HL-60/S4 treated with phorbol 12-myristate 13-acetate at 8.2 ng/mL for 4 days and 3 days (cell line): ENCODE data around the gene MUC4.
"Not testable (repeated sequence)": the region's sequence is repeated elsewhere in the genome, so short reads cannot be mapped to it uniquely, and the experiment has no call there.

Experiments
- in situ Hi-C: fragments of 300-500 bp; cut with MboI; formaldehyde crosslinking; loops from 2 replicates; pipeline ENCODE4 v1.15.0; 2022; ENCODE audit warnings: low sequenced_read_pairs

The MUC4 gene

DNA sequence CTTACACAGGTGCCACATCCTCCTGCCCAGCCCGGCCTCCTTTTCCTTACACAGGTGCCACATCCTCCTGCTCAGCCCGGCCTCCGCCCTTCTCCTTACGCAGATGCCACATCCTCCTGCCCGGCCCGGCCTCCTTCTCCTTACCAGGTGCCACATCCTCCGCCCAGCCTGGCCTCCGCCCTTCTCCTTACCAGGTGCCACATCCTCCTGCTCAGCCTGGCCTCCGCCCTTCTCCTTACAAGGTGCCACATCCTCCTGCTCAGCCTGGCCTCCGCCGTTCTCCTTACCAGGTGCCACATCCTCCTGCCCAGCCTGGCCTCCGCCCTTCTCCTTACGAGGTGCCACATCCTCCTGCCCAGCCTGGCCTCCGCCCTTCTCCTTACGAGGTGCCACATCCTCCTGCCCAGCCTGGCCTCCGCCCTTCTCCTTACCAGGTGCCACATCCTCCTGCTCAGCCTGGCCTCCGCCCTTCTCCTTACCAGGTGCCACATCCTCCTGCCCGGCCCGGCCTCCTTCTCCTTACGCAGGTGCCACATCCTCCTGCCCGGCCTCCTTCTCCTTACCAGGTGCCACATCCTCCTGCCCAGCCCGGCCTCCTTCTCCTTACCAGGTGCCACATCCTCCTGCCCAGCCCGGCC lies 4.7 kb upstream of the MUC4 start:
- in situ Hi-C loops: not testable (repeated sequence)

DNA sequence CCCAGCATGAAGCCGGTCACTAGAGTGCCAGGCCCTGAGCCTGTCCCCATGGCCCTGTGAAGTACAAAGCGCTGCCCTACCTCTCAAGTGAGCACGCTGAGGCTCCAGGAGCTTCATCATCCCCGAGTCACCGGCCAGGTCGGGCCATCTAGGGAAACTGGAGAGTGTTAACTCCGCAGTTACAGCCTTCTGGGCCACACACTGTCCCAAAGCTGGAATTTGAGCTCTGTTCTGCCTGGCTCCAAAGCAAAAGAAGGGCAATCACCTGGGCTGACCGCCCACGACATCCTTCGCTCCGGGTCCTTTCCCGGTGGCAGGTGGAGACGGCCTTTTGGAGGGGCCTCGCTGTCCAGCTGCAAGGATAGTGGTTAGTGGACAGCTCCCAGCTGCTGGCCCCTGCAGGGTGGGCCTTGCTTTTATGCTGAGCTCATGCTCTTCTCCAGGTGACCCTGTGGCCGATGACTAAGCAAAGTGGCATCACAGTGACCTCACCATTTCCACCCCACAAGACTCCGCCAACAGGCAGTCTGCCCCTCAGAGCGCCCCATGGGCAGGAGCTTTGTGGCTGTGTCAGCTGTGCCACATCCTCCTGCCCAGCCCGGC lies 3.5 kb upstream of the MUC4 start:
- in situ Hi-C loops: no loop called here

DNA sequence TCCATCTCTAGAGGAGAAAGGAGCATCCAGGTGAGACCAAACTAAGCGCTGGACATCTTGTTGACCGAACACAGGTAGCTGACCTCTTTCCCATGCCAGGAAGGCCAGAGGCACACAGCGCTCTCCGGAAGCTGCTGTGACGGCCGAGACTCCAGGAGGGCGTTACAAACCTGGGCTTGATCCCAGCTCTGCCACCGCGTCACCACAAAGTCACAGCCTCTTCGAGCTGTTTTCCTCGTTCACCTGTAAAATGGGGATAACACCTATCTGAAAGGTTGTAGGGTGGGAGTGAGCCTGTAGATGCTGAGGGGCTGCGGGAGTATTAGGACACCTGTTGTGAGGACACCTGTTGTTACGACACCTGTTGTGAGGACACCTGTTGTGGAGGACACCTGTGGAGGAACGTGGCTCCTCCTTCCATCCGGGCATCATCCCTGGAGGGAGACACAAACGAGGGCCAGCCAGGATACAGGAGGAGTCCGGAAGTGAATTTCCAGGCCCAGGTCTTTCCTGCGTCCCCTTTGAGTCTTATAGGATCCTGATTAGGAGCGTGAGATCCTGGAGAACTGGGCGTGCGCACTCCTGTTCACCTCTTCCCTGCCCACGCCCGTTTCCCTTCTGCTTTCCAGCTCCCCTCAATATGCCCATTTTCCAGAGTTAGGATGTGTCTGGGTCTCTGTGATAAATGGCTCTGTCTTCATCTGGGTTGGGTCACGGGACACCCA lies 2.3 kb upstream of the MUC4 start:
- in situ Hi-C loops: no loop called here

DNA sequence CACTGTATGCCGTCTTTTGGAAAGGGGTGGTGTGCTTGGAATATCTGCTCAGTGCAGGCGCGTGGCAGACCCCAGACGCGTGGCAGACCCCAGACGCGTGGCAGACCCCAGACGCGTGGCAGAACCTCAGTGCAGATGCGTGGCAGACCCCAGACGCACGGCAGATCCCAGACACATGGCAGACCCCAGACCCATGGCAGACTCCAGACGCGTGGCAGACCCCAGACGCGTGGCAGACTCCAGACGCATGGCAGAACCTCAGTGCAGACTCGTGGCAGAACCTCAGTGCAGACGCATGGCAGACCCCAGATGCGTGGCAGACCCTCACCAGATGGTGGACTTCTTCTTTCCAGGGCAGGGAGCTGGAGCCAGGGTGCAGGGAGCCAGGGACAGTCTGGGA lies 637 bp upstream of the MUC4 start:
- in situ Hi-C loops: no loop called here

DNA sequence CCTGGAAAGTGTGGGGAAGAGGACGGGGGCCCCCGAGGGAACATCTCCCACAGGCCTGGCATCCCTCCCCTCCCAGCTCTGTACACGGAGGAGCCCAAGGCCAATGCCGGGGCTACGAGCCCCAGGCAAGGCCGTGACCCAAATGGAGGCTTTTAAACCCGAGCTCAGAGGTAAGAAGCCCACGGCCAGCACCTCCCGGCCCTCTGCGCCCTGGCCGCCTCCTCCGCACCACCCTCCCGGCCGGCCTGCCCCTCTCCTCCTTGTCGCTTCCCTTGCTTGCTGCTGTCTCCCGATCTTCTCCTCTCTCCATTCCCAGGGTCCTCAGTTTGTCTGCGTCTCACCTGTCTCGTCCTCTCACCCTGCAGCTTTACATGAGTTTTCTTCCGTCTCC lies 1.3 kb downstream of the MUC4 start:
- in situ Hi-C loops: no loop called here

DNA sequence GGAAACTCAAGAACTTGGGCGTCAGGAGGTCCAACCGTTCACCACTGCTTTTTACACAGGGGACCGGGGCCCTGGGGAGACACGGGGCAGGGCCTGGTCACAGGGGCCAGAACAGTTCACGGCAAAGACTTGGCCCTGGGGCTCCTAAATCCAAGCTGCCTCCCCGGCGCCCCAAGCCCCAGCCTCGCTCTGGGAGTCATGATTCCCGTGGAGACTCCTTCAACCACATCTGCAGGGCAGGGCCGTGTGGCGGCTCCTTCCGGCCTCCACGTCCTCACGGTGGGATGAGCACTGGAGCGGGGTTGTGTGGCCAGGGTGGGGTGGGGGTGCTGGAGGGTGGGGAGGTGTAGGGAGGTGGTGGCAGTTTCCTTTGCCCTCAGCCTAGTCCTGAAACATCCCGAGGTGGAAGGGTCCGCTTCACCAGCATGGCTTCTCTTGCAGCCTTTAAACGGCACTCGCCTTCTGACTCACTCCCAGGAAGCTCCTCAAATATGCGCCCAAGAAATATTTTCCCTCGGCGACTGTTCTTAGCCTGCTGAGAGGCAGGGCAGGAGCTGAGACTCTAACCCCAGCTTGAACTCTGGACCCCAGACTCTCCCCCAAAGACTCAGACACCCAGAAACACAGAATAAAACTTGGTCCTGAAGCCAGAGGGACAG lies 1.8 kb downstream of the MUC4 start:
- in situ Hi-C loops: no loop called here

DNA sequence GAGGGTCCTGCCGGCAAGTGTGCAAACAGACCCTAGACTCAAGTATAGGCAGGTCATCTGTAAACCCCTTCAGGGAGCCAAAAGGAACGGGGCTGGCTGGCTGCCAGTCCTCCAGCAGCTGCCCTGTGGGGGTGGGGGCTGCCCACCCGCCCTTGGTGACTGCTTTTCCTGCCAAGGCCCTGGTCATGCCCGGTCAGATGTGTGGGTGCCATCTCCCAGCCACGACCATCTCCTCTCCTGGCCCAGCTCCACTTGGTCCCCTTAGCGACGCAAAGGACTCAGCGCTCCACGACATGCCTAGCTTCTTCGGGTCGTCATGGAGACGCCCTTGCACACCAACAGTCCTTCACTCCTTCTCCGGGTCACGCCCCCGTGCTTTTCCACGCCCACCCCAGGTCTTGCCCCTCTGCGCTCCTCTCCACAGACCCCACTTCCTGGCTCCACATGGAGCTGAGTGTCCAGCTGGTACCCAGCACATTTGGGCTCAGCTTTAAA lies 2.4 kb downstream of the MUC4 start:
- in situ Hi-C loops: no loop called here

DNA sequence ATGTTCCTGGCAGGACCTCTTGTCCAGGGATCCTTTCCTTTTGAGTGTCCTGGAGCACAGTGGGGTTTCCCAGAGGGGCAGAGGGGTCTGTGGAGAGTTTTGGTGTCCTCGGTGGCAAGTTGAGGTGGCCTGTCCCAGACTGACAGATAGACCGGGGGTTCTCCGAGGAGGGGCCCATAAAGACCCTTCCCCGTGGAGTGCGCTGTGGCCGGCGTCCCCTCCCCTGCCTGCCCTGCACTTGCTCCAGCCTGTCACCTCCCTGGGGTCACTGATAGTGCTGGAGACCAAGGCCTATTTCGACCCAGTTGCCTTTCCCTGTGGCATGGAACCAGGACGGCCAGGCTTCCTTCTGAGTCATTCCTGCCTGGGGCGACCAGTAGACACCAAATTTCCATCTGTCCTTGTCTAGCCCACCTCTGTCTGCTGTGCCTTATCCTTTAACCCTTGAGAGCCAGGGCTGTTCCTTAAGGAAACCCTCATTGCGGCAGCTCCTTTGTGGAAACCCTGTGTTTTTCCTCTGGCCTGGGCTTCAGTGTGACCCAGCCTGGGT lies 2.9 kb downstream of the MUC4 start:
- in situ Hi-C loops: no loop called here

DNA sequence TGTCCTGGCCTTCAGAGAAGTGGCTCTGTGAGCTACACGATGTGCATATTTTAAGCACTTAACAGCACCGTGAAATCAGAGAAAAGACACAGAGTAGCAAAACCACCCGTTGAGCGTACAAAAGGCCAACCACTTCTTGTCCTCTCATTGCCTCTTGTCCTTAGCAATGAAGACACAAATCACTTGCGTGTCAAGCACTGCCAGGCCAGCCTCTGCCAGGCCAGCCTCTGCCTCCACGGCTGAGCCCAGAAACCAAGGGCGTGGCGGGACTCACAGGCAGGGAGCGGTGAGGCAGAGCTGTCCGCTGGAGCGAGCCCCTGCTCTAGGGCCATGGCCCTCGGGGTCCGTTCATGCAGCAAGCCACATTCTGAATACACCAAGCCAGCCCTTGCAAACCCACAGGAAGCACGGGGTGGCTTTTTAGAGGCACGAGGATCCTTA lies 4.0 kb downstream of the MUC4 start:
- in situ Hi-C loops: no loop called here

DNA sequence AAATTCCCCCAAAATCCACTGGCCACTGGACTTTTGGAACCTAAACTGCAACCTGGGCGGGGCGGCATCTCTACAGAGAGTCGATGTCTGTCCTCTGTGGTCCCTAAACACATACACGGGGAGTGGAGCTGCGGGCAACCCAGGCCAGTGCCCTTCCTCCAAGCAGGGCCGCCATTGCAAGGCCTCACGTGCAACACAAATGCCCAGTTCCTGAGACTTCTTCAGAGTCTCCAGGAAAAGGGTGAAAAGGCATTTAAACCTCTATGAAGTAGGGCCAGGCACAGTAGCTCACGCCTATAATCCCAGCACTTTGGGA lies 4.9 kb downstream of the MUC4 start:
- in situ Hi-C loops: no loop called here

DNA sequence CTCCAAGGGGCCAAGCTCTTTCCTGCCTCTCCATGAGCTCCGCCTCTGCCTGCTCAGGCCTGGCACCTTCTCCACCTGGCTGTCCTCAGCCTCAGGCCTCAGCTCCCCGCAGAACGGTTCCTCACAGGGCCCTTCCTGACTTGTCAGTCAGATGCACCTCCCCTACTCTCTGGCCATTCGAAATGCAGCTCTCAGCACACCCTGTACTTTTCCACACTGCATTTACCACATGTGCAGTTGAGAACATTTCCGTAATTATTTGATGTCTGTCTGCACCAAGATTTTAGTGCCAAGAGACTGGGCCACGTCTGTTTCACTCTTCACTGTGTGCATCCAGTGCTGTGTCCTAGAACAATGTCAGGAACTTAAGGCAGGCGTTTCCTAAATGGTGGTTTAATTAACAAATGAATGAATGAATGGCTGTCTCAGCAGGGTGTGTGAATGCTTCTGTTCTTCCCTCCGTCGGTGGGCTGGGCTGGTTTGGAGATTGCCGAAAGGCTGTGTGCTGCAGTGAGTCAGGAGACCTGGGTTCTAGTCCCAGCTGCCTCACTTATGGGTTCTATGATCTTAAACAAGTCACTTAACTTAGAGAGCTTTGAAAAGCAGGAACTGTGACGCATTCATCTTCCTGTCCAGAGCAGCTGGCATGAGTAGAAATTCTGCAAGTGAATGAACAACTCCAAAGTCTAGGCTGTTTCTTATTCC lies 5.4 kb downstream of the MUC4 start:
- in situ Hi-C loops: no loop called here

DNA sequence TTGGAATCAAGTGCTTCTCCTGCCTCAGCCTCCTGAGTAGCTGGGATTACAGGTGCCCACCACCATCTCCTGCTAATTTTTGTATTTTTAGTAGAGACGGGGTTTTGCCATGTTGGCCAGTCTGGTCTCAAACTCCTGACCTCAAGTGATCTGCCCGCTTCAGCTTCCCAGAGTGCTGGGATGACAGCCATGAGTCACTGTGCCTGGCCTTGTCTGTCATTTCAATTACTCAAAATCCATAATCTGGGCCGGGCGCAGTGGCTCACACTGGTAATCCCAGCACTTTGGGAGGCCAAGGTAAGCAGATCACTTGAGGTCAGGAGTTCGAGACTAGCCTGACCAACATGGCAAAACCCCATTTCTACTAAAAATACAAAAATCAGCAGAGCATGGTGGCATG lies 6.1 kb downstream of the MUC4 start:
- in situ Hi-C loops: not testable (repeated sequence)

DNA sequence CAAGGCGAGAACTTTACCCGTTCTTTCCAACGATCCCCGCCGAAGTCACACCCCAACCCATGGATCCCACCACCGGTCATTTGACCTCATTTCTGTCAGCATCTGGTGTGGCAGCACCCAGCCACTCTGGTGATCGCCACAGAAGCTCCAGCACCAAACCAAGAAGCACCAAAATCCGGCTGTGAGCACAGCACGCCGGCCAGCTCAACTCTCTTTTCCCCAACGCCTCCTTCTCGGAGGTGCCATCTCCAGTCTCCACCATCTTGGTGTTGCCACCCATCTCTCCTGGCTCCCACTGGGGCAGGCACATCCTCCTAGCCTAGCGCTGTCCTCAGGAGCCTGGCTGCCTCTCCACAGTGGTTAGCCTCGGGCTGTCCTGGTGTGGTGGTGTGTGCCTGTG lies 6.5 kb downstream of the MUC4 start:
- in situ Hi-C loops: no loop called here

DNA sequence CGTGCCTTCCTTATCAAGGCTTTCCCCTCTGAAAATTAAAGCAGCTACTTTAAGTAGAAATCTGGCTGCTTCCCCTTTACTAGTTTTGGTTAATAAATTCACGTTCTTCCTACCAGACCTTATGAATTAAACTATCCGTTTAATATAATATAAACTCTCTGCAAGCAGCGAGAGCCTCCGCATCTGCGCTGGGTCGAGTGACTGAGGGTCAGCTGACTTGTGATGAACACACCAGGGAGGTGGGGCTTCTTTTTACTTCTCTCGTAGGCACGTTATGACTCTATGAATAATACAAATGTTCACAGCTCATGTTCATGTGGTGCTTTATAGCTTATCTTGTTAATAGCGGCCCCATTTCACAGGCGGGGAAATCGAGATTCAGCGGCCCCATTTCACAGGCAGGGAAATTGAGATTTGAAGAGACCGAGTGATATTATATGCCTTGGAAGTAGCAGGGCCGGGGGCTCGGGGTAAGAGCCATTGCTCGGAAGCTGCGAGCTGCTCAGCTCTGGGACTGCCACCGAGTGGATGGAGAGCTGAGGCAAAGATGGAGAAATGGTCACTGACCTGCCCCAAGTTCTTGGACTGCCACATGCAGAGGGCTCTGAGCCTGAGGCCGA lies 8.3 kb downstream of the MUC4 start:
- in situ Hi-C loops: no loop called here

DNA sequence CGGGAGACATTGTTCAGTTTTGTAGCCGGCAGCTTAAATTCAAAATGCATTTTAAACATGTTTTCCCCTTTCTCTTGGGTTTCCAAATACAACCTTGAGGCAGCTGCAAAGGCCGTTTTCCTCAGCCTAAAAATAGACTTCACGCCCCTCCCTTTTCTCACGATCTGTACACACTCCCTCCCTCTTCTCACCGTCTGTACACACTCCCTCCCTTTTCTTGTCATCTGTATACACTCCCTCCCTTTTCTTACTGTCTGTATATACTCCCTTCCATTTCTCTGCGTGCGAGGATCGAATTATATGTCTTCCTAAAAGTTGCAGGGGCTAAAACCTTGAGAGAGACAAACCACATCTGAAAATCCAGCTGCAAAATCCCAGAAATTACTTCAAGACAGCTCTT lies 8.9 kb downstream of the MUC4 start:
- in situ Hi-C loops: no loop called here

DNA sequence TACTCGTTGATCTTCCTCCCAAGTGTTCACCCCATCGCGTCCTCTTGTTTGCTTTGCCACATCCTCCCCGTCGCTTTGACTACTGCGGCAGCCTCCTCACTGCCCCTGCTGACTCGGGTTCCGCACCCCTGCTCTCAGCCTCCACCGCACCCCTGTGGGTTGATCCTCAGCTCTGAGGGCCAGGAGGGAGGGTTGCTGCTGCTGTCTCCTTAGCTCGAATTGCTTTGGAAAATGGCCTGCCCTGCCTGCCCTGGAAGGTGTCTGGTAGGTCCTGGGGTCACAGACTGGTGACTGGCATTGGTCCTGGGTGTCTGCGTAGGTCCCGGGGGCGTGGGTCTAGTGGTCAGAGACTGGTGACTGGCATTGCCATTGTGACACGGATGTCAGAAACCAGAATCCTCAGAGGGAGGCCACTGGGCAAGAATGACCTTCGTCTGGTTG lies 9.4 kb downstream of the MUC4 start:
- in situ Hi-C loops: no loop called here

DNA sequence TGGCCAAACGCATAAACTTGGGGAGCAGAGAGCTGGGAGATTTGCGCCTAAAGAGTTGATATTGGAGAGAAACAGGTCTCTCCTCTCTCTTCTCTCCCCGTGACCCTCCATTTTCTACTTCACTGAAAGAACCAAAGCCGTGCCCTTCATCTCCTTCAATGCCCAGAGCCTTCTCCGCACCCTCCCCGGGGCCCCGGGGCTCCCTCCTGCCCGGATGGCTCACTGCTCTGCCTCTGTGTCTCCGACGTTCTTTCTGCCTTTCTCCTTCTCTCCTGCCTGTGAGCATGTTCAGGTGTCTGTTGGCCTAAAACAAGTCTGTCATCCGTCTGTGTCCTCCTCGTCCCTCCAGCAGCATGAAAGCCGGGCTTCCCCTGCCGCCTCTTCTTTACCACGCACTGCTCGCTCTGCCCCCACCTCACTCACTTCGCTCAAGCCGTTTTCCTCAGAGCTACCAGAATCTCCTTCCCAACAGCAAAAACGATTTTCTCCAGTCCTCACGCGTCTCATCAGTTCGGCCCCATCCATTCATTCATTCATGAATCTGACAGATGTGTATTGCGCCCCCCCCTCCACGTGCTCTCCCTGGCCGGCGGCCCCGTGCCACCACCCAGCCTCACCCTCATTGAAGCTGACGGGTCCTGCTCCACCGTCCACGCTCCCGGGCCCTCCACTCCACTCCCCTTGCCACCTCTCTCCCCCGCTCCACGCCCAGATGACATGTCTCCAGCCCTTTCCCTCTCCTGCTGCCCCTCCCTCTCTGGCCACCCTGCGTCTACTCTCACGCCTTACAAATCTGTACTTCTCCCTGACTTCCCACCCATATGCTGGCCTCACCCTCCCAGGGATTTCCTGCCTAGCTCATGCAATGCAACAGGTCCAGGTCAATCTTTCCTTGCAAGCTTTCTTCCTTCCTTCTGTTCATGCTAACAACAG lies 10.2 kb downstream of the MUC4 start:
- in situ Hi-C loops: no loop called here

DNA sequence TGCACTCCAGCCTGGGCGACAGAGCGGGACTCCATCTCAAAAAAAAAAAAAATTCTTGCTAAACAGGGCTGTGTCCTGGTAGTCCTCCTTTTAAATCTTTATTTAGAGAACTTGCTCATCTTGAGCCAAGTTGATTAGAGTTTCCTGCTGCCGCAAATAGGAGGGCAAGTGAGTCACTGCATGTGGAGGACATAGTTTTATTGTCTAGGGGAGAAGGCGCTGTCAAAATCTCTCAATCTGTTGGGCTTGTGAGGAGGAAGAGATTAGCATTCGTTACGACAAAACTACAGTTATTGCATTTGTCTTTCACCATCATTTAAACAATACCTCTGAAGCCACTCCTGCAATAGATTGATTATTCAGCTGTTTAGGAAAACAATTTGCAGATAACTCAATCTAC lies 11.5 kb downstream of the MUC4 start:
- in situ Hi-C loops: no loop called here

DNA sequence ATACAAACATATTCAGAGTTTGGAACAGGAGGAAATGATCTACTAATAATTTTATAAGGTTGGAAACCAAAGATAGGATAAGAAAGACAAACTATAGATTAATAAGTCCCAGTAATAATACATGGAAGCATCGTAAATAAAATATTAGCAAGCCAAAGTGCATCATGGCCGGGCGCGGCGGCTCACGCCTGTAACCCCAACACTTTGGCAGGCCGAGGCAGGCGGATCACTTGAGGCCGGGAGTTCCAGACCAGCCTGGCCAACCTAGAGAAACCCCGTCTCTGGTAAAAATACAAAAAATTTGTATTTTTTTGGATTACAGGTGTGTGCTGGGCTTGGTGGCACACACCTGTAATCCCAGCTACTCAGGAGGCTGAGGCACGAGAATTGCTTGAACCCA lies 14.9 kb downstream of the MUC4 start:
- in situ Hi-C loops: no loop called here
